ENCODE measurements around the gene PIP5KL1.

PIP5KL1 gene

GRCh38 chr9:127890053-127890452 lies 40.5 kb downstream of the PIP5KL1 start:
- no peak overlapping the region for H3K4me3 ChIP-seq (ENCODE audit: low read length, poor library complexity, severe bottlenecking)
- no peak overlapping the region for H3K9ac ChIP-seq (ENCODE audit: low read depth, low read length, poor library complexity, severe bottlenecking)
- no peaks in the 10 kb centered on the region for H4K20me1 ChIP-seq (ENCODE audit: insufficient read depth, low read length, poor library complexity, severe bottlenecking)

DNA sequence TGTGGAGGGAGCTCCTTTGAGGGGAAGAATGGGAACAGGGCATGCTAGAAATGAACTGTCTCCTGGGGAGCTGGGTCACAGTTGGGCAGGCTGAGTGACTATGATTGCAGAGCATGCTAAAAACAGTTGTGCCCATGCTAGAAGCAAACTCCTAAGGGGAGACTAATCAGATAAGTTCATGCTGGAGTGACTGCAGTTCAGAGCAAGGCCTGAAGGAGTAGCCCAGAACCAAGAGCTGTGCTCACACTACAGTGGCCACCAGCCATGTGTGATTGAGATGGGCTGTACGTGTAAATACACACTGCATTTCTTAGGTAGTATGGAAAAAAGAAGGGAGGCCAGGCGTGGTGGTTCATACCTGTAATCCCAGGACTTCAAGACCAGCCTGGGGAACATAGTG lies 42.8 kb downstream of the PIP5KL1 start:
- H4K20me1 ChIP-seq (ENCODE audit: insufficient read depth, low read length, poor library complexity, severe bottlenecking), result no peaks in the 10 kb centered on the region
- peaks cover under 1% of the 10 kb centered on the region; the same call in 1 of the 2 replicates for H3K9me3 ChIP-seq (ENCODE audit: insufficient read depth, low read depth, low read length)
- no peak overlapping the region for H3K4me3 ChIP-seq (ENCODE audit: low read length, poor library complexity, severe bottlenecking)
- no peak overlapping the region for H3K4me2 ChIP-seq (ENCODE audit: low read depth, low read length, poor library complexity, severe bottlenecking)
- H3K9ac ChIP-seq (ENCODE audit: low read depth, low read length, poor library complexity, severe bottlenecking), result no peak overlapping the region
- H3K36me3 ChIP-seq (ENCODE audit: insufficient read depth, low read length), result peaks cover 20% of the 10 kb centered on the region; the same call in 1 of the 2 replicates
- H2AFZ ChIP-seq (ENCODE audit: low read length), result no peak overlapping the region
- H3K79me2 ChIP-seq (ENCODE audit: insufficient read depth, low read length), result no peaks in the 10 kb centered on the region
- H3K4me1 ChIP-seq (ENCODE audit: insufficient read depth, low read length, poor library complexity, severe bottlenecking), result peaks cover 28% of the 10 kb centered on the region
- no peaks in the 10 kb centered on the region for H3F3A ChIP-seq (ENCODE audit: low read depth)
- no peak for TF ChIP-seq EZH2phosphoT487 (IDR thresholded peaks at IDR 0.05; ENCODE audit: borderline replicate concordance)
- TF ChIP-seq, protein P1, sequence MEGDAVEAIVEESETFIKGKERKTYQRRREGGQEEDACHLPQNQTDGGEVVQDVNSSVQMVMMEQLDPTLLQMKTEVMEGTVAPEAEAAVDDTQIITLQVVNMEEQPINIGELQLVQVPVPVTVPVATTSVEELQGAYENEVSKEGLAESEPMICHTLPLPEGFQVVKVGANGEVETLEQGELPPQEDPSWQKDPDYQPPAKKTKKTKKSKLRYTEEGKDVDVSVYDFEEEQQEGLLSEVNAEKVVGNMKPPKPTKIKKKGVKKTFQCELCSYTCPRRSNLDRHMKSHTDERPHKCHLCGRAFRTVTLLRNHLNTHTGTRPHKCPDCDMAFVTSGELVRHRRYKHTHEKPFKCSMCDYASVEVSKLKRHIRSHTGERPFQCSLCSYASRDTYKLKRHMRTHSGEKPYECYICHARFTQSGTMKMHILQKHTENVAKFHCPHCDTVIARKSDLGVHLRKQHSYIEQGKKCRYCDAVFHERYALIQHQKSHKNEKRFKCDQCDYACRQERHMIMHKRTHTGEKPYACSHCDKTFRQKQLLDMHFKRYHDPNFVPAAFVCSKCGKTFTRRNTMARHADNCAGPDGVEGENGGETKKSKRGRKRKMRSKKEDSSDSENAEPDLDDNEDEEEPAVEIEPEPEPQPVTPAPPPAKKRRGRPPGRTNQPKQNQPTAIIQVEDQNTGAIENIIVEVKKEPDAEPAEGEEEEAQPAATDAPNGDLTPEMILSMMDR (conservative IDR thresholded peaks at IDR 0.05; ENCODE audit: low read length), result peak; percentile 30; the same call in 1 of the 2 replicates
- H3K27me3 ChIP-seq (ENCODE audit: insufficient read depth, low read length, poor library complexity, severe bottlenecking), result no peaks in the 10 kb centered on the region
- H3K9me2 ChIP-seq (replicated peaks; ENCODE audit: low read depth, low read length), result no peaks in the 10 kb centered on the region

More at GRCh38 chr9:127890053-127890452, 40.5 kb downstream of the PIP5KL1 start:
- Histone ChIP-seq H3F3A (ENCODE audit: low read depth) (no peaks in the 10 kb centered on the region), H3K27me3 (ENCODE audit: insufficient read depth, low read length, poor library complexity, severe bottlenecking) (no peaks in the 10 kb centered on the region), H3K79me2 (ENCODE audit: insufficient read depth, low read length) (no peaks in the 10 kb centered on the region), H3K4me1 (ENCODE audit: insufficient read depth, low read length, poor library complexity, severe bottlenecking) (peaks cover 14% of the 10 kb centered on the region), H3K9me2 (replicated peaks; ENCODE audit: low read depth, low read length) (no peaks in the 10 kb centered on the region), H3K4me2 (ENCODE audit: low read depth, low read length, poor library complexity, severe bottlenecking) (no peak overlapping the region), H2AFZ (ENCODE audit: low read length) (no peak overlapping the region), H3K9me3 (ENCODE audit: insufficient read depth, low read depth, low read length) (peaks cover 6% of the 10 kb centered on the region; the same call in 1 of the 2 replicates), H3K36me3 (ENCODE audit: insufficient read depth, low read length) (peaks cover 42% of the 10 kb centered on the region; the same call in 1 of the 2 replicates)
- TF ChIP-seq EZH2phosphoT487 (IDR thresholded peaks at IDR 0.05; ENCODE audit: borderline replicate concordance), result no peak
- TF ChIP-seq, protein P1 (conservative IDR thresholded peaks at IDR 0.05; ENCODE audit: low read length), result no peak

DNA sequence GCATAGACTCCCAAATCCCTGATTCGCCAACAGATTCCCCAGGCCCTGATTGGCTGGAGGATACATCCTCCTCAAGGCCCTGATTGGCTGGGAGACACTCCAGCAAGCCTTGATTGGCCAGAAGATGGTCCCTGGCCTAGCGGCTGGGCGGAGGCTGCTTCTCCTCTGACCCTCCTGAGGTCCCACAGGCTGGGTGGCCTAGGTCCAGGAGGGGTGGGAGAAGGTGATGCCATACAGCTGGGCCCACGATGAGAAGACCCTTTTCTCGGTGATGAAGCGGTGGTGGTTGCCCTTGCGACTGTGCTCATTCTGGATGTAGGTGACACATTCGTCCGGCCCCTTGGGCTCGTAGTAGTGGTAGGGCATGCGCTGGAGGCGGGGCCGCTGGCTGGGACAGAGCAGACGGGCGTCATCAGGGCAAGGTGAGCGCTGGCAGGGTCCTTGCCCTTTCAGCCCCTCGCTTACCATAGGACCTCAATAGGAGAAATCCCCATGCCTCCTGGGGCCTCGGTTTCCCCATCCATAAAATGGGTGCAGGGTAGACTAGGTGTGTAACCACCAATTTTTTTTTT lies 44.1 kb downstream of the PIP5KL1 start:
- no peak overlapping the region for H3K4me3 ChIP-seq (ENCODE audit: low read length, poor library complexity, severe bottlenecking)
- no peaks in the 10 kb centered on the region for H3K9me3 ChIP-seq (ENCODE audit: insufficient read depth, low read depth, low read length)
- H3K9me2 ChIP-seq (replicated peaks; ENCODE audit: low read depth, low read length), result no peaks in the 10 kb centered on the region
- no peak overlapping the region for H3K9ac ChIP-seq (ENCODE audit: low read depth, low read length, poor library complexity, severe bottlenecking)
- H3F3A ChIP-seq (ENCODE audit: low read depth), result no peaks in the 10 kb centered on the region
- H2AFZ ChIP-seq (ENCODE audit: low read length), result no peak overlapping the region
- H3K36me3 ChIP-seq (ENCODE audit: insufficient read depth, low read length), result peaks cover 17% of the 10 kb centered on the region; the same call in 1 of the 2 replicates
- H3K79me2 ChIP-seq (ENCODE audit: insufficient read depth, low read length), result no peaks in the 10 kb centered on the region
- H3K4me2 ChIP-seq (ENCODE audit: low read depth, low read length, poor library complexity, severe bottlenecking), result no peak overlapping the region
- TF ChIP-seq, protein P1 (conservative IDR thresholded peaks at IDR 0.05; ENCODE audit: low read length), result no peak
- TF ChIP-seq EZH2phosphoT487 (IDR thresholded peaks at IDR 0.05; ENCODE audit: borderline replicate concordance), result no peak
- peaks cover 28% of the 10 kb centered on the region for H3K4me1 ChIP-seq (ENCODE audit: insufficient read depth, low read length, poor library complexity, severe bottlenecking)
- H3K27me3 ChIP-seq (ENCODE audit: insufficient read depth, low read length, poor library complexity, severe bottlenecking), result no peaks in the 10 kb centered on the region
- no peaks in the 10 kb centered on the region for H4K20me1 ChIP-seq (ENCODE audit: insufficient read depth, low read length, poor library complexity, severe bottlenecking)
